B cell (primary cell): ENCODE measurements around the gene PIK3AP1. TPM values are rescaled to one million over a fixed set of nuclear protein-coding genes. Genes with fewer than 3 reads are reported as not detected.

Source experiments
- ATAC-seq: fragments of 200-7000 bp; cut with Tn5 transposase; one replicate; pipeline ENCODE4 v1.10.0; 2021; ENCODE audit warnings: low read depth, mild to moderate bottlenecking, moderate number of reproducible peaks, moderate library complexity
- CTCF ChIA-PET: fragments of 350-600 bp; sonication (Branson Sonifier 250); formaldehyde crosslinking; loops from one replicate; lab custom pipeline; 2021; ENCODE audit warnings: antibody characterized with exemption, inconsistent platforms; lab: Charles Lee
- POLR2A ChIA-PET: fragments of 350-600 bp; sonication (Branson Sonifier 250); formaldehyde crosslinking; loops from one replicate; lab custom pipeline; 2021; ENCODE audit warnings: antibody characterized with exemption; lab: Charles Lee
- DNase-seq: peaks from one replicate; pipeline ENCODE4 v3.0.0; 2013
- H2AFZ ChIP-seq: 2 replicates; pipeline ENCODE4 v1.6.1; 2012; ENCODE audit warnings: mild to moderate bottlenecking, low read depth, low read length; ENCODE audit not compliant: insufficient read depth, poor library complexity, severe bottlenecking
- H3K27ac ChIP-seq, 2 donors: 1 replicate in 1 of 2; 2 replicates in 1 of 2; pipeline ENCODE4 v1.5.1; 2012 to 2013; ENCODE audit warnings: low read length in 2 of 2, mild to moderate bottlenecking in 2 of 2, moderate library complexity in 1 of 2
- H3K27me3 ChIP-seq, 4 experiments: fragments of 200-600 bp in 1 of 4; sonication (generic) in 1 of 4; replicated peaks in 1 of 4; 1 replicate in 2 of 4; 2 replicates in 2 of 4; pipeline versions ENCODE4 v1.6.1 to v1.7.0; 2013 to 2016; ENCODE audit warnings: low read length in 3 of 4, mild to moderate bottlenecking in 2 of 4, mixed read lengths in 1 of 4, moderate library complexity in 1 of 4; ENCODE audit not compliant: insufficient read depth in 4 of 4, control insufficient read depth in 3 of 4; ENCODE audit errors: control extremely low read depth in 1 of 4
- H3K36me3 ChIP-seq, 2 experiments: replicated peaks in 1 of 2; 1 replicate in 1 of 2; 2 replicates in 1 of 2; pipeline versions ENCODE4 v1.6.1 to v1.7.1; 2013; ENCODE audit warnings: low read length in 1 of 2; ENCODE audit not compliant: insufficient read depth in 2 of 2, control insufficient read depth in 1 of 2; ENCODE audit errors: control extremely low read depth in 1 of 2, extremely low read depth in 1 of 2
- H3K4me1 ChIP-seq, 2 donors: fragments of 200-600 bp in 1 of 2; sonication (generic) in 1 of 2; 1 replicate in 1 of 2; 2 replicates in 1 of 2; pipeline versions ENCODE4 v1.5.1 to v1.6.1; 2013 to 2017; ENCODE audit warnings: low read length in 2 of 2; ENCODE audit not compliant: control insufficient read depth in 2 of 2, insufficient read depth in 2 of 2
- H3K4me2 ChIP-seq: replicated peaks from 2 replicates; pipeline ENCODE3; 2012; ENCODE audit warnings: mild to moderate bottlenecking, low read depth, low read length; ENCODE audit not compliant: poor library complexity, severe bottlenecking
- H3K4me3 ChIP-seq, 5 experiments: fragments of 200-600 bp in 1 of 5; sonication (generic) in 1 of 5; 1 replicate in 3 of 5; 2 replicates in 2 of 5; pipeline versions ENCODE4 v1.5.1 to v1.7.0; 2011 to 2016; ENCODE audit warnings: low read length in 4 of 5, mild to moderate bottlenecking in 4 of 5, low read depth in 2 of 5, control low read depth in 1 of 5, moderate library complexity in 1 of 5; ENCODE audit not compliant: insufficient read depth in 1 of 5; ENCODE audit errors: control extremely low read depth in 1 of 5, extremely low read depth in 1 of 5
- H3K79me2 ChIP-seq: fragments of 200-600 bp; sonication (generic); one replicate; pipeline ENCODE4 v1.6.0; 2016; ENCODE audit warnings: low read length; ENCODE audit not compliant: control insufficient read depth, insufficient read depth
- H3K9ac ChIP-seq: fragments of 200-600 bp; sonication (generic); 2 replicates; pipeline ENCODE4 v1.6.1; 2017; ENCODE audit warnings: mild to moderate bottlenecking, low read length, moderate library complexity
- H3K9me3 ChIP-seq, 3 donors: one replicate each; pipeline versions ENCODE4 v1.6.1 to v1.7.1; 2013; ENCODE audit warnings: low read length in 2 of 3; ENCODE audit not compliant: control insufficient read depth in 2 of 3, insufficient read depth in 1 of 3; ENCODE audit errors: control extremely low read depth in 1 of 3
- H4K20me1 ChIP-seq: 2 replicates; pipeline ENCODE4 v1.6.0; 2012; ENCODE audit warnings: mild to moderate bottlenecking, low read length; ENCODE audit not compliant: insufficient read depth, control insufficient read depth, poor library complexity, severe bottlenecking
- H3K27ac Mint-ChIP-seq: one replicate; pipeline ENCODE4 v1.8.0; 2021; ENCODE audit warnings: mixed read lengths
- H3K27me3 Mint-ChIP-seq: one replicate; pipeline ENCODE4 v1.8.0; 2021; ENCODE audit warnings: mixed read lengths
- H3K4me1 Mint-ChIP-seq: one replicate; pipeline ENCODE4 v1.8.0; 2021; ENCODE audit warnings: mixed read lengths
- H3K4me3 Mint-ChIP-seq: one replicate; pipeline ENCODE4 v1.8.0; 2021; ENCODE audit warnings: mixed read lengths
- H3K9me3 Mint-ChIP-seq: one replicate; pipeline ENCODE4 v1.8.0; 2022; ENCODE audit warnings: mixed read lengths; ENCODE audit not compliant: insufficient read depth
- CTCF ChIP-seq: fragments of 200-600 bp; IDR thresholded peaks from one replicate; pipeline ENCODE4 v1.8.0; 2022; ENCODE audit warnings: antibody characterized with exemption, mild to moderate bottlenecking
- EZH2 ChIP-seq: IDR thresholded peaks from 2 replicates; pipeline ENCODE4 v1.6.1; 2012; ENCODE audit warnings: borderline replicate concordance, low read depth, mild to moderate bottlenecking, moderate library complexity, low read length; ENCODE audit not compliant: insufficient read depth, poor library complexity, severe bottlenecking
- WGBS: methylation state at CpG from one replicate; pipeline ENCODE4 v1.1.5; 2013; ENCODE audit warnings: missing lambda C conversion rate; ENCODE audit not compliant: insufficient coverage; 5-methylcytosine and 5-hydroxymethylcytosine counted together
- intact Hi-C: fragments of 100-400 bp; cut with micrococcal nuclease; formaldehyde crosslinking; loops from one replicate; pipeline ENCODE4 v1.10.0; 2022
- polyA plus RNA-seq: library from polyadenylated mRNA; depleted of rRNA; stranded (reverse); fragments of >200 nt; gene quantifications from 2 replicates; pipeline ENCODE4 v1.2.3, GENCODE V29; 2012
- total RNA-seq, 2 donors: library from RNA; stranded (reverse); fragments of 120-200 nt in 1 of 2; gene quantifications; 1 replicate in 1 of 2; 2 replicates in 1 of 2; pipeline versions ENCODE4 v1.2.3 to v1.2.4, GENCODE V29; 2013 to 2022

PIK3AP1 gene
- total and polyA plus RNA-seq, 2 donors (not counting 1 experiment from before 2014, with no cell fraction given), result 125 to 130 TPM

- Histone ChIP-seq H3K9ac (no peak overlapping the region), H3K4me3 (no peak overlapping the region), H3K4me2 (no peak overlapping the region), H3K36me3 (peaks cover 5 to 91% of the 10 kb centered on the region in 2 experiments), H3K27ac (peak overlapping the region in 1 of 2 donors; percentile 21), H3K9me3 (no peaks in the 10 kb centered on the region), H3K27me3 (no peaks in the 10 kb centered on the region), H2AFZ (no peak overlapping the region), H4K20me1 (peaks cover 69% of the 10 kb centered on the region), H3K79me2 (peaks cover 26% of the 10 kb centered on the region), H3K4me1 (no peaks in the 10 kb centered on the region)
- WGBS, result no CpG with 5 or more reads among the region's 3 CpGs
- H3K4me3 Mint-ChIP-seq, result no peak overlapping the region
- TF ChIP-seq CTCF, result no peak
- TF ChIP-seq EZH2, result no peak
- no peak for ATAC-seq
- no peaks in the 10 kb centered on the region for H3K9me3 Mint-ChIP-seq
- POLR2A ChIA-PET, result no interaction called here
- H3K27ac Mint-ChIP-seq, result peak overlapping the region; percentile 21
- H3K4me1 Mint-ChIP-seq, result no peaks in the 10 kb centered on the region
- no peak for DNase-seq
- intact Hi-C loops, result no loop called here
- no peaks in the 10 kb centered on the region for H3K27me3 Mint-ChIP-seq
- CTCF ChIA-PET, result no interaction called here
Measured at GRCh38 chr10:96608262-96608661, 112.1 kb downstream of the PIK3AP1 start.

- no peak for ATAC-seq
- Histone ChIP-seq H3K27ac (peak overlapping the region in 1 of 2 donors; percentile 42), H3K9ac (no peak overlapping the region), H3K9me3 (no peaks in the 10 kb centered on the region), H3K4me1 (no peaks in the 10 kb centered on the region), H3K79me2 (peaks cover 26% of the 10 kb centered on the region), H3K36me3 (peaks cover 3 to 93% of the 10 kb centered on the region in 2 experiments), H2AFZ (no peak overlapping the region), H3K27me3 (no peaks in the 10 kb centered on the region), H3K4me2 (no peak overlapping the region), H3K4me3 (no peak overlapping the region), H4K20me1 (peaks cover 75% of the 10 kb centered on the region)
- ChIA-PET CTCF (no interaction called here), POLR2A (no interaction called here)
- TF ChIP-seq CTCF (no peak), EZH2 (no peak)
- Mint-ChIP-seq H3K27me3 (no peaks in the 10 kb centered on the region), H3K4me1 (no peaks in the 10 kb centered on the region), H3K27ac (no peak overlapping the region), H3K4me3 (no peak overlapping the region), H3K9me3 (no peaks in the 10 kb centered on the region)
- no CpG with 5 or more reads among the region's 1 CpG for WGBS
- DNase-seq, result no peak
- intact Hi-C loops, result no loop called here
Measured at GRCh38 chr10:96606946-96607345, 113.4 kb downstream of the PIK3AP1 start.
